GM23338 (cell line): ENCODE data around the gene IBSP. TPM values are rescaled to one million over a fixed set of nuclear protein-coding genes. Genes with fewer than 3 reads are reported as not detected.

Experiments used
- ATAC-seq: fragments of 200-7000 bp; cut with Tn5 transposase; 3 replicates; pipeline ENCODE4 v1.9.1; 2020
- DNase-seq: peaks from one replicate; pipeline ENCODE4 v3.0.0-alpha.2; 2015; ENCODE audit warnings: low spot score
- H2AFZ ChIP-seq: fragments of 200-600 bp; sonication (generic); 2 replicates; pipeline ENCODE4 v1.8.0; 2016; ENCODE audit warnings: antibody characterized with exemption, mild to moderate bottlenecking, moderate library complexity
- H3F3A ChIP-seq: fragments of 200-600 bp; sonication (generic); replicated peaks from 2 replicates; pipeline ENCODE4 v1.8.0; 2017; ENCODE audit warnings: antibody characterized with exemption, mixed run types, low read depth
- H3K27ac ChIP-seq: fragments of 200-600 bp; sonication (generic); 2 replicates; pipeline ENCODE4 v1.6.1; 2016; ENCODE audit warnings: low read depth
- H3K27me3 ChIP-seq: fragments of 200-600 bp; sonication (generic); 2 replicates; pipeline ENCODE4 v1.8.0; 2016; ENCODE audit warnings: mild to moderate bottlenecking, mixed run types, moderate library complexity; ENCODE audit not compliant: insufficient read depth
- H3K36me3 ChIP-seq: fragments of 200-600 bp; sonication (generic); 2 replicates; pipeline ENCODE4 v1.8.0; 2016; ENCODE audit warnings: mild to moderate bottlenecking; ENCODE audit not compliant: insufficient read depth
- H3K4me1 ChIP-seq: fragments of 200-600 bp; sonication (generic); 2 replicates; pipeline ENCODE4 v1.8.0; 2016; ENCODE audit warnings: mild to moderate bottlenecking, moderate library complexity; ENCODE audit not compliant: insufficient read depth
- H3K4me2 ChIP-seq: fragments of 200-600 bp; sonication (generic); 2 replicates; pipeline ENCODE4 v1.7.1; 2017; ENCODE audit warnings: mixed run types
- H3K4me3 ChIP-seq: fragments of 200-600 bp; sonication (generic); 2 replicates; pipeline ENCODE4 v1.6.1; 2016; ENCODE audit warnings: mixed run types
- H3K79me2 ChIP-seq: fragments of 200-600 bp; sonication (generic); replicated peaks from 2 replicates; pipeline ENCODE4 v1.8.0; 2017; ENCODE audit warnings: mild to moderate bottlenecking; ENCODE audit not compliant: insufficient read depth
- H3K9me2 ChIP-seq: fragments of 200-600 bp; sonication (generic); 2 replicates; pipeline ENCODE4 v1.8.0; 2017; ENCODE audit not compliant: insufficient read depth
- H4K20me1 ChIP-seq: fragments of 200-600 bp; sonication (generic); replicated peaks from 2 replicates; pipeline ENCODE4 v1.8.0; 2017; ENCODE audit warnings: mild to moderate bottlenecking; ENCODE audit not compliant: insufficient read depth
- H3K27ac Mint-ChIP-seq: 2 replicates; pipeline ENCODE4 v1.8.0; 2020; ENCODE audit warnings: inconsistent platforms, mild to moderate bottlenecking, moderate library complexity, mixed read lengths
- H3K27me3 Mint-ChIP-seq: 3 replicates; pipeline ENCODE4 v1.8.0; 2022; ENCODE audit warnings: low read depth, mild to moderate bottlenecking, moderate library complexity, mixed read lengths, inconsistent platforms; ENCODE audit not compliant: insufficient read depth, poor library complexity
- H3K36me3 Mint-ChIP-seq: 3 replicates; pipeline ENCODE4 v1.8.0; 2021; ENCODE audit warnings: low read depth, mild to moderate bottlenecking, inconsistent platforms, moderate library complexity, mixed read lengths
- H3K4me1 Mint-ChIP-seq: 3 replicates; pipeline ENCODE4 v1.8.0; 2020; ENCODE audit warnings: mild to moderate bottlenecking, inconsistent platforms, mixed read lengths
- H3K4me3 Mint-ChIP-seq: 3 replicates; pipeline ENCODE4 v1.8.0; 2021; ENCODE audit warnings: moderate library complexity, mild to moderate bottlenecking, inconsistent platforms, mixed read lengths
- H3K9me3 Mint-ChIP-seq: 3 replicates; pipeline ENCODE4 v1.8.0; 2020; ENCODE audit warnings: moderate library complexity, mild to moderate bottlenecking, inconsistent platforms, mixed read lengths
- CREB1 ChIP-seq: fragments of 250-450 bp; sonication (Bioruptor Pico); IDR thresholded peaks from 2 replicates; pipeline ENCODE4 v1.5.0; 2020; ENCODE audit warnings: low read depth, mild to moderate bottlenecking, moderate library complexity
- EZH2 ChIP-seq: fragments of 200-600 bp; sonication (generic); IDR thresholded peaks from one replicate; pipeline ENCODE4 v1.8.0; 2017; ENCODE audit warnings: antibody characterized with exemption, mild to moderate bottlenecking, low read depth; ENCODE audit not compliant: unreplicated experiment
- EZH2phosphoT487 ChIP-seq: fragments of 200-600 bp; sonication (generic); IDR thresholded peaks from one replicate; pipeline ENCODE4 v1.8.1; 2018; ENCODE audit warnings: antibody characterized with exemption; ENCODE audit not compliant: unreplicated experiment
- JUNB ChIP-seq: IDR thresholded peaks from one replicate; pipeline ENCODE4 v1.6.1; 2016; ENCODE audit warnings: antibody characterized with exemption; ENCODE audit not compliant: unreplicated experiment
- NANOG ChIP-seq: IDR thresholded peaks from 2 replicates; pipeline ENCODE4 v1.6.1; 2016; ENCODE audit warnings: antibody characterized with exemption, borderline replicate concordance
- POLR2AphosphoS5 ChIP-seq: IDR thresholded peaks from 2 replicates; pipeline ENCODE4 v1.6.1; 2016; ENCODE audit warnings: antibody characterized with exemption, low read depth
- REST ChIP-seq: IDR thresholded peaks from one replicate; pipeline ENCODE4 v1.6.1; 2018; ENCODE audit warnings: antibody characterized with exemption; ENCODE audit not compliant: unreplicated experiment
- STAT1 ChIP-seq: IDR thresholded peaks from one replicate; pipeline ENCODE4 v1.6.1; 2016; ENCODE audit warnings: antibody characterized with exemption; ENCODE audit not compliant: unreplicated experiment
- ZNF114 ChIP-seq: fragments of 250-450 bp; sonication (Bioruptor Pico); IDR thresholded peaks from 2 replicates; pipeline ENCODE4 v1.5.0; 2020; ENCODE audit warnings: mild to moderate bottlenecking, moderate library complexity
- ZNF331 ChIP-seq: fragments of 250-450 bp; sonication (Bioruptor Pico); IDR thresholded peaks from 2 replicates; pipeline ENCODE4 v1.5.0; 2020; ENCODE audit warnings: low read depth, mild to moderate bottlenecking, moderate library complexity
- long read RNA-seq: library from polyadenylated mRNA; unstranded; transcript quantifications from one replicate; pipeline ENCODE4 v2.0.0, GENCODE V29; 2020; ENCODE audit not compliant: unreplicated experiment
- polyA plus RNA-seq: library from polyadenylated mRNA; unstranded; fragments of >200 nt; fragmentation: Nextera tagmentation; extraction: Ambion mirVana; gene quantifications from 2 replicates; pipeline ENCODE4 v1.2.1, GENCODE V29; 2016
- total RNA-seq: library from RNA; depleted of rRNA; stranded (reverse); fragments of >200 nt; shearing (Covaris generic); gene quantifications from 2 replicates; pipeline ENCODE4 v1.2.3, GENCODE V29; 2014; rRNA removed
- TF ChIP-seq, protein P1 (sequence below), 2 experiments: fragments of 200-600 bp in 1 of 2; sonication (generic) in 1 of 2; conservative IDR thresholded peaks; 2 replicates each; pipeline versions ENCODE4 v1.5.1 to v1.6.1; 2016 to 2017; ENCODE audit warnings: antibody characterized with exemption in 2 of 2, low read depth in 2 of 2, mild to moderate bottlenecking in 2 of 2, moderate library complexity in 1 of 2
- TF ChIP-seq, protein P2 (sequence below): IDR thresholded peaks from 2 replicates; pipeline ENCODE4 v1.6.1; 2016; ENCODE audit warnings: antibody characterized with exemption

The IBSP gene, protein sequence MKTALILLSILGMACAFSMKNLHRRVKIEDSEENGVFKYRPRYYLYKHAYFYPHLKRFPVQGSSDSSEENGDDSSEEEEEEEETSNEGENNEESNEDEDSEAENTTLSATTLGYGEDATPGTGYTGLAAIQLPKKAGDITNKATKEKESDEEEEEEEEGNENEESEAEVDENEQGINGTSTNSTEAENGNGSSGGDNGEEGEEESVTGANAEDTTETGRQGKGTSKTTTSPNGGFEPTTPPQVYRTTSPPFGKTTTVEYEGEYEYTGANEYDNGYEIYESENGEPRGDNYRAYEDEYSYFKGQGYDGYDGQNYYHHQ
- total RNA-seq (not detected in 2 replicates), polyA plus RNA-seq (not detected in 2 replicates)
- long read RNA-seq: 0 reads

DNA sequence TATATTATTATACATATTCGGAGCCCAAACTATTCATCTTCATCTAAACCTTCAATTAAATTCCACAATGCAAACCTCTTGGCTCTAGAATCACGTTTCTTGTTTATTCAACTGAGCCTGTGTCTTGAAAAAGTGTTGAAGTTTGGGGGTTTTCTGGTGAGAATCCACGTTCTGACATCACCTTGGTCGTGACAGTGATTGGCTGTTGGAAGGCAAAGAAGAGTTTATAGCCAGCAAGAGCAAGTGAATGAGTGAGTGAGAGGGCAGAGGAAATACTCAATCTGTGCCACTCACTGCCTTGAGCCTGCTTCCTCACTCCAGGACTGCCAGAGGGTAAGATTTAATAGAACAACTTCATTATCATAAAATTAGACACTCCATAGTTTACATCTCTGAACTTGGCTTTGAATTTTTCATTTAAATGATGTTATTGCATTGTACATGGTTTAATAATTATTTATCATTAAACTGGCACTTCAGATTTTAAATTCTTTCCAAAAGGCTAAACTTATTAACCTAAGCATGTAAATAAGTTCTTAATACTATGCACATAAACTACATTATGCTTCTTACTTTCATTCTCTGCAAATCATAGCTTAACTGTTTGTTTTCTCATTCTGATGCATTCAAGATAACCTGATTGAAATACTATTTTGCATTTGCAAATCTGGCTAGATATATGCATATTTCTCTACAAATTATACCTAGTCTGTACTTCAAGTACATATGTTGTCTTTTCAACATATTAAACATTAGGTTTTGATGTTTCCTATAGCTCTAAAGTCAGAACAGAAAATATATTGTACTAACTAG lies at the start of gene IBSP:
Gene IBSP (plus strand): TSS at position 254 of the 813 bp plus-strand sequence. CDS start 2,808 bp downstream, outside the sequence.
- Histone ChIP-seq H3K4me3 (no peak within 1 kb of the TSS), H3K4me1 (no peaks in the 10 kb centered on the region), H3K27ac (no peak within 1 kb of the TSS), H3K79me2 (no peaks in the 10 kb centered on the region), H3K36me3 (no peaks in the 10 kb centered on the region), H3F3A (no peaks in the 10 kb centered on the region), H2AFZ (peak within 1 kb of the TSS; percentile 45; the same call in 1 of the 2 replicates), H4K20me1 (no peaks in the 10 kb centered on the region), H3K4me2 (no peak within 1 kb of the TSS), H3K27me3 (no peaks in the 10 kb centered on the region), H3K9me2 (no peaks in the 10 kb centered on the region)
- ATAC-seq: no peak
- no peak for TF ChIP-seq POLR2AphosphoS5
- TF ChIP-seq NANOG: no peak
- no peak for TF ChIP-seq EZH2
- no peak for TF ChIP-seq CREB1 (CRISPR knock-in tag)
- TF ChIP-seq, protein P1, sequence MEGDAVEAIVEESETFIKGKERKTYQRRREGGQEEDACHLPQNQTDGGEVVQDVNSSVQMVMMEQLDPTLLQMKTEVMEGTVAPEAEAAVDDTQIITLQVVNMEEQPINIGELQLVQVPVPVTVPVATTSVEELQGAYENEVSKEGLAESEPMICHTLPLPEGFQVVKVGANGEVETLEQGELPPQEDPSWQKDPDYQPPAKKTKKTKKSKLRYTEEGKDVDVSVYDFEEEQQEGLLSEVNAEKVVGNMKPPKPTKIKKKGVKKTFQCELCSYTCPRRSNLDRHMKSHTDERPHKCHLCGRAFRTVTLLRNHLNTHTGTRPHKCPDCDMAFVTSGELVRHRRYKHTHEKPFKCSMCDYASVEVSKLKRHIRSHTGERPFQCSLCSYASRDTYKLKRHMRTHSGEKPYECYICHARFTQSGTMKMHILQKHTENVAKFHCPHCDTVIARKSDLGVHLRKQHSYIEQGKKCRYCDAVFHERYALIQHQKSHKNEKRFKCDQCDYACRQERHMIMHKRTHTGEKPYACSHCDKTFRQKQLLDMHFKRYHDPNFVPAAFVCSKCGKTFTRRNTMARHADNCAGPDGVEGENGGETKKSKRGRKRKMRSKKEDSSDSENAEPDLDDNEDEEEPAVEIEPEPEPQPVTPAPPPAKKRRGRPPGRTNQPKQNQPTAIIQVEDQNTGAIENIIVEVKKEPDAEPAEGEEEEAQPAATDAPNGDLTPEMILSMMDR (conservative IDR thresholded peaks at IDR 0.05; ENCODE audit: low read depth in 2 of 2): no peak
- no peak within 1 kb of the TSS for H3K4me3 Mint-ChIP-seq
- DNase-seq: no peak
- no peaks in the 10 kb centered on the region for H3K36me3 Mint-ChIP-seq
- peaks cover 3% of the 10 kb centered on the region; the same call in 1 of the 3 replicates for H3K4me1 Mint-ChIP-seq
- no peaks in the 10 kb centered on the region for H3K9me3 Mint-ChIP-seq
- no peak within 1 kb of the TSS for H3K27ac Mint-ChIP-seq
- no peaks in the 10 kb centered on the region for H3K27me3 Mint-ChIP-seq

GRCh38 chr4:87749883-87750282 lies 49.5 kb upstream of the IBSP start:
- Histone ChIP-seq H3K4me3 (no peak overlapping the region), H2AFZ (no peak overlapping the region), H4K20me1 (no peaks in the 10 kb centered on the region), H3K36me3 (no peaks in the 10 kb centered on the region), H3F3A (no peaks in the 10 kb centered on the region), H3K27ac (no peak overlapping the region), H3K9me2 (no peaks in the 10 kb centered on the region), H3K4me1 (no peaks in the 10 kb centered on the region), H3K79me2 (no peaks in the 10 kb centered on the region), H3K4me2 (no peak overlapping the region), H3K27me3 (no peaks in the 10 kb centered on the region)
- no peak overlapping the region for H3K4me3 Mint-ChIP-seq
- no peaks in the 10 kb centered on the region; the same call in 2 of the 3 replicates for H3K4me1 Mint-ChIP-seq
- H3K36me3 Mint-ChIP-seq: peaks cover 6% of the 10 kb centered on the region
- no peak overlapping the region for H3K27ac Mint-ChIP-seq
- H3K9me3 Mint-ChIP-seq: peaks cover 16% of the 10 kb centered on the region
- DNase-seq: no peak
- peaks cover 2% of the 10 kb centered on the region for H3K27me3 Mint-ChIP-seq
- ATAC-seq: no peak
- TF ChIP-seq JUNB (no peak), POLR2AphosphoS5 (no peak), STAT1 (no peak), ZNF331 (CRISPR knock-in tag) (no peak), ZNF114 (no peak), REST (no peak), EZH2phosphoT487 (no peak), CREB1 (CRISPR knock-in tag) (no peak)
- TF ChIP-seq, protein P2, sequence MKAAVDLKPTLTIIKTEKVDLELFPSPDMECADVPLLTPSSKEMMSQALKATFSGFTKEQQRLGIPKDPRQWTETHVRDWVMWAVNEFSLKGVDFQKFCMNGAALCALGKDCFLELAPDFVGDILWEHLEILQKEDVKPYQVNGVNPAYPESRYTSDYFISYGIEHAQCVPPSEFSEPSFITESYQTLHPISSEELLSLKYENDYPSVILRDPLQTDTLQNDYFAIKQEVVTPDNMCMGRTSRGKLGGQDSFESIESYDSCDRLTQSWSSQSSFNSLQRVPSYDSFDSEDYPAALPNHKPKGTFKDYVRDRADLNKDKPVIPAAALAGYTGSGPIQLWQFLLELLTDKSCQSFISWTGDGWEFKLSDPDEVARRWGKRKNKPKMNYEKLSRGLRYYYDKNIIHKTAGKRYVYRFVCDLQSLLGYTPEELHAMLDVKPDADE: no peak
- TF ChIP-seq, protein P1 (conservative IDR thresholded peaks at IDR 0.05; ENCODE audit: low read depth in 2 of 2): no peak
